HG03442 (cell line): ENCODE measurements around the gene LUZP1.
A peak's percentile ranks its signal among the peaks of the same experiment; 100 is the strongest.
"Not testable (repeated sequence)": the region's sequence is repeated elsewhere in the genome, so short reads cannot be mapped to it uniquely, and the experiment has no call there.

Source experiments
- ATAC-seq: cut with Tn5 transposase; IDR thresholded peaks from one replicate; pipeline ENCODE4 v1.9.1; 2021; ENCODE audit warnings: mild to moderate bottlenecking, moderate library complexity; ENCODE audit not compliant: unreplicated experiment

The LUZP1 gene

GRCh38 chr1:23168445-23169194 lies at the start of gene LUZP1:
Gene LUZP1 (minus strand): TSS chr1:23168856.
- ATAC-seq: peak; percentile 64

- no peak for ATAC-seq
Measured at GRCh38 chr1:23217421-23218115, 48.9 kb upstream of the LUZP1 start, which contains the start of gene HTR1D. Gene HTR1D (minus strand): TSS chr1:23217502. CDS start chr1:23194219, 23,283 bp downstream.

DNA sequence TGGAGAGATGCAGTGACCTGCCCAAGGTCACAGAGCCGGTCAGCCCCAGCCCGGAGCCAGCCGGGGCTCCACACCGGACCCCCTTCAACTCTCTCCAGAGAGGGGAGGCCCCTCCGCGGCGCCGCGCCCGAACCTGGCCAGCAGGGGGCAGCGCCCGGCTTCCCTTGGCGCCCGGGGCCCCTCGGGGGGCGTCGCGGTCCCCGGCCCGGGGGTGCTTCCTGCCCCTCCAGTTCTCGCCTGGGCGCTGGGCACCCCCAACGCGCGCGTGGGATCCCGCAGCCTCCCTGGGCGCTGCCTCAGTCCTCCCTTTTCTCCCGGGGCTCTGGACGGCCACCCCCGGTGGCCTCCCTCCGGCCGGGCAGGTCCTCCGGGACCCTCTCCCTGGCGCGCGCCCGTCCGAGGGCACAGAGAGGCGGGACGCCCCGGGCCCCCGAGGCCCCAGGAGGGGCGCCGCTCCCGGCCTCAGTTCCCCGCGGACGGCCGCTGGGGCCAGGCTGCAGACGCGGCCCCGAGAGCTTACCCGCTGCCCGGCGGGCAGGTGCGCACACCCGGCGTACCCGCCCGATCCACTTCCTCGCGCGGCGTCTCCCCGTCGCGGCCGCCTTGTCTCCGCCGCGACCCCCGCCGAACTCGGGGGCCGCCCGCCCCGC lies 48.2 kb upstream of the LUZP1 start:
- no peak for ATAC-seq

DNA sequence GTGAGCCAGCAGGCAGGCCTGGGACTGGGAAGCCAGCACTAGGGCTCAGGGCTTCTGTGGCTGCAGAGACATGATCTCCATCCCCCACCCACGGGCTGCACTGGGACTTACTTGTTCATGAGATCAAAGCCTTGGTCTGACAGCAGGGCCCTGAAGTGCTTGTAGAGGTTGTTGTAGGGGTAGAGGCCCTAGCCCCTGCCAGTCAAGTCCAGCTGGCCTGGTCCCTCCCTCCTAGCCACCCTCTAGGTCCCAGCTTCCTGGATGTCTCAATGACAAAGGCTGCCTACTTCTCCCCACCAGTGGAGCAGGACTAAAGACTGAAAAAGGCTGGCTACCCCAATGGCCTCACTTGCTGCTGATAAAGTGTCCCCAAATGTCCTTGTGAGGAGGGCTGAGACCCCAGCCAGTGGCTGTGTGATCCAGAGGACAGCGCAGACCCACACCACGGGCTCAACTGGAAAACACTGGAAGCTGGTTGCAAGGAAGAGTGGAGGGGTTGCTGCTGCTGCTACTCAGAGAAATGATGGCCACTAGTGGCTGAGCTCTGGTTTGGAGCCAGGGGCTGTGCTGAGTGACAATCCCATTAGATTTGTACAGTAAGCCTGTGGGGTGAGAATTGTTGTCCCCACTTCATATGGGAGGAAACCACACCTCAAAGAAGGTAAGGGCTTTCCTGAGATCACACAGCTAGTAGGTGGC lies 47.2 kb upstream of the LUZP1 start:
- ATAC-seq: no peak

- no peak for ATAC-seq
Measured at GRCh38 chr1:23215291-23215690, 46.6 kb upstream of the LUZP1 start.

GRCh38 chr1:23214640-23215039 lies 46.0 kb upstream of the LUZP1 start:
- no peak for ATAC-seq

GRCh38 chr1:23211955-23212354 lies 43.3 kb upstream of the LUZP1 start:
- no peak for ATAC-seq

GRCh38 chr1:23210963-23211362 lies 42.3 kb upstream of the LUZP1 start:
- no peak for ATAC-seq

DNA sequence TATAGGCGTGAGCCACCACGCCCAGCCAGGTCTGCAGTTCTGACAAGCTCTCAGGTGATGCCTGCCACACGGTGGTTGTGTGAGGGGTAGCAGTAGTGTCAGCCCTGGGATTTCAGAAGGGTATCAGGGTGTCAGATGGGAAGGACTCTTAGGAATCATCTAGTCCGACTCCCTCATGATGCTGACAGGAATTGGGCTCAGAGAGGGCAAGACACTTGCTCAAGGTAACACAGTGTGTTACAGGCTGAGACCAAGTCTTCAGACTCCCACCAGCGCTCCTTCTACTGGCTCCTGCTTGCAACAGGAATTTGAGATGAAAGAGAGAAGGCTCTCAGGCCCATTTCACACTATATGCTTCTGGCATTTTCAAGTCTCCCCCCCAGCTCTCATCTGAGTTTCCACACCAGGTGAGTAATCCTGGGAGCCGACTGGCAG lies 41.7 kb upstream of the LUZP1 start:
- ATAC-seq: no peak

DNA sequence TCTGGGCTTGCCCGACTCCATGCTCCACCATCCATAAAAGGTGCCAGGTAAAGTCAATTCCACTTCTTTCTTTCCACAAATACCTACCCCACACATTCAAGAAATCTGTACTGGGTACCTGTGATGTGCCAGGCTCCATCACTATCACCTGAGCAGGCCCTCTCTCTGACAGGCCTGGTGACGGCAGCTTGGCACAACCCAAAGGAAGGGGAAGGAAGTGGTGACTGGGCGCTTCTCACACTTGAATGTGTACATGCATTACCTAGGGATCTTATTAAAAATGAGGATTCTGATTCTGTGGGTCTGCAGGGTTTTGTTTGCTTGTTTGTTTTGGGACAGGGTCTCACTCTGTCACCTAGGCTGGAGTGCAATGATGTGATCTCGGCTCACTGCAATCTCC lies 41.1 kb upstream of the LUZP1 start:
- ATAC-seq: no peak

GRCh38 chr1:23208527-23208926 lies 39.9 kb upstream of the LUZP1 start:
- ATAC-seq: no peak

DNA sequence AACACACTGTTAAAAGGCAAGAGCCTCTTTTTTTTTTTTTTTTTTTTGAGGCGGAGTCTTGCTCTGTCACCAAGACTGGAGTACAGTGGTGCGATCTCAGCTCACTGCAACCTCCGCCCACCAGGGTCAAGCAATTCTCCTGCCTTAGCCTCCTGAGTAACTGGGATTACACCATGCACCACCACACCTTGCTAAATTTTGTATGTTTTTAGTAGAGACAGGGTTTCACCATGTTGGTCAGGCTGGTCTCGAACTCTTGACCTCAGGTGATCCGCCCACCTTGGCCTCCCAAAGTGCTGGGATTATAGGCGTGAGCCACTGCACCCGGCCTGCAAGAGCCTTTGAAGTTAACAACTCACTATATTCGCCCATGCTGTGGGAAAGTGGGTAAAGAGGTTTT lies 39.1 kb upstream of the LUZP1 start:
- ATAC-seq: not testable (repeated sequence)

GRCh38 chr1:23202263-23202749 lies 33.6 kb upstream of the LUZP1 start:
- no peak for ATAC-seq

- no peak for ATAC-seq
Measured at GRCh38 chr1:23200883-23201282, 32.2 kb upstream of the LUZP1 start.

DNA sequence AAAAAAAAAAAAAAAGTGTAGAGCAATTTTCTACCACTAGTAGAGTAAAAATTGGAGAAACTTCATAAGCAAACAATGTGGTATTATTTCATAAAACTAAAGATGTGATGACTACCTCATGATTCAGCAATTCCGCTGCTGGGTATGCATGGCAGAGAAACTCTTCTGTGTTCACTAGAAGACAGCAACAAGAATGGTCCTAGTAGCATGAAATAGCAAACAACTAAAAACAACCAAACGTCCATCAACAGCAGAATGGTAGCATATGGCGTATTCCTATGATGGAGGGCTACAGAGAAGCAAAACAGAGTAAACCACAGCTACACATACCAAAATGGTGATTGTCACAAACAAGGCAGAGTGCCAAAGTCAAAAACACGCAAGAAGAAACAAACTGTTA lies 29.7 kb upstream of the LUZP1 start:
- ATAC-seq: no peak

- ATAC-seq: no peak
Measured at GRCh38 chr1:23196627-23197328, 28.1 kb upstream of the LUZP1 start.

DNA sequence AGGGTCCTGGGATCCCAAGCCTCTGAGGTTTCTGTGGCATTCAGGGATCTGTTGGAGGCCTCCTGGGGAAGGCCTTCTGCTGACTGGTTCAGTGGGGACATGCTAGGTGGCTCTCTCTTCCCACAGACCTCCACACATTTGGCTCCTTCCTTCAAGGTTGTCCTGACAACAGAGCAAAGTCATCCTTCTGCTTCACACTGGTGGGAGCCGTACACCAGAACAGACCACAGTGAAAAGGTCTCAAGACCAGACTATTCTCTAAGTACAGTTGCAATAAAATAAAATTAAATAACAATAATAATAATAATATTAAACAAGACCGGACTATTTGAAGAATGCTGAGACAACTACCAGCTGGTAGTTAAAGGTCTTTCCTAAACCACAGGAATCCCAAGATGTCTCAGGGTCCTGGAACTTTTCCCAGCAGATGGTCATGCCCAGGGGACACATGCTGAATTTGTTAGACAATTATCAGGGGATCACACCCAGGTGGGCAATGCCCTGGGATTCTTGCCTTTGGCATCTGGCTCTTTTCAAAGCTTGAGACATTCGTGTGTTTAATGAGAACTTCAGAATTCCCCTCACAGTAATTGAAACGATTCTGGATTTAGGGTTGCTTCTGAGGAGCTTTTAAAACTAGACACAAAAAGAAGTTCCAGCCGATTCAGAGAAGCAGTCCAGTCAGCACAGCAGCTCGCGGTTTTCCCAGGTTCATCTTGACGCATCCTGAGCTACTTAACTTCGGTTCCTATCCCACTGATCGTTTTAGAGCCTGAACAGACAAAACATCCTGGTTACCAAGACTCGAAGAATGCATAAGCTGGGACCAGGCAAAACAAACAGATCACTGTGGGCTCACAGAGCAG lies 25.7 kb upstream of the LUZP1 start:
- no peak for ATAC-seq

GRCh38 chr1:23193391-23194118 lies 24.9 kb upstream of the LUZP1 start:
- no peak for ATAC-seq

GRCh38 chr1:23191199-23191598 lies 22.5 kb upstream of the LUZP1 start:
- ATAC-seq: no peak
